ENCODE measurements around the gene FAIM2.

DNA sequence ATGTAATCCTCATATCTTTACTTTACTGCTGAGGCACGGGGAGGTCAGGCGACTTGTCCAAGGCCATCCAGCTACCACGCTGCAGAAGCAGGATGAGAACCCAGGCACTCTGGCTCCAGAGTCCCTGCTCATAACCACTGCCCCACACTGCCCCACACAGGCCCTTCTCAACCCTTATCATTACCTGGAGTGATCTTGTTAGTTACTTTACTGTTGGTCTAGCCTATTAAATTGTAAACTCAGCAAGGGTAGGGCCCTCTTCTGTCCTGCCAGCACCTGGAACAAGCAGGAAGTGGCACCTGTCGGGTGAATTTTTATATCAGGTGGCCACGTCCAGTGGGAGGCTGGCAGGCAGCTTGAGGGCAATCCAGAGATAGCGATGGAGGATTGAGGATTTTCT is 12.2 kb downstream of the FAIM2 start:
- TF ChIP-seq, protein P1, sequence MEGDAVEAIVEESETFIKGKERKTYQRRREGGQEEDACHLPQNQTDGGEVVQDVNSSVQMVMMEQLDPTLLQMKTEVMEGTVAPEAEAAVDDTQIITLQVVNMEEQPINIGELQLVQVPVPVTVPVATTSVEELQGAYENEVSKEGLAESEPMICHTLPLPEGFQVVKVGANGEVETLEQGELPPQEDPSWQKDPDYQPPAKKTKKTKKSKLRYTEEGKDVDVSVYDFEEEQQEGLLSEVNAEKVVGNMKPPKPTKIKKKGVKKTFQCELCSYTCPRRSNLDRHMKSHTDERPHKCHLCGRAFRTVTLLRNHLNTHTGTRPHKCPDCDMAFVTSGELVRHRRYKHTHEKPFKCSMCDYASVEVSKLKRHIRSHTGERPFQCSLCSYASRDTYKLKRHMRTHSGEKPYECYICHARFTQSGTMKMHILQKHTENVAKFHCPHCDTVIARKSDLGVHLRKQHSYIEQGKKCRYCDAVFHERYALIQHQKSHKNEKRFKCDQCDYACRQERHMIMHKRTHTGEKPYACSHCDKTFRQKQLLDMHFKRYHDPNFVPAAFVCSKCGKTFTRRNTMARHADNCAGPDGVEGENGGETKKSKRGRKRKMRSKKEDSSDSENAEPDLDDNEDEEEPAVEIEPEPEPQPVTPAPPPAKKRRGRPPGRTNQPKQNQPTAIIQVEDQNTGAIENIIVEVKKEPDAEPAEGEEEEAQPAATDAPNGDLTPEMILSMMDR (IDR thresholded peaks at IDR 0.05): no peak
- TF ChIP-seq ZFX (IDR thresholded peaks at IDR 0.05; ENCODE audit: borderline replicate concordance): no peak
